PFSK-1 (cell line): Measurements from ENCODE around the gene TOR1A.

Experiments
- FOXP2 ChIP-seq: optimal IDR thresholded peaks from 2 replicates; pipeline ENCODE3; 2011; ENCODE audit warnings: borderline replicate concordance, control low read depth, inconsistent platforms; ENCODE audit not compliant: insufficient read depth; ENCODE audit errors: extremely low read length, extremely low read depth
- POLR2AphosphoS5 ChIP-seq: IDR thresholded peaks from 2 replicates; pipeline ENCODE4 v1.6.1; 2012; ENCODE audit warnings: low read depth, mild to moderate bottlenecking, control low read depth, low read length, moderate library complexity
- REST ChIP-seq, 2 experiments: IDR thresholded peaks; 2 replicates each; pipeline versions ENCODE4 v1.6.1 to v1.8.0; 2011 to 2012; ENCODE audit warnings: low read depth in 2 of 2, low read length in 2 of 2, control low read depth in 1 of 2, inconsistent platforms in 1 of 2, mild to moderate bottlenecking in 1 of 2, moderate library complexity in 1 of 2; ENCODE audit not compliant: insufficient read depth in 1 of 2
- SIN3A ChIP-seq: IDR thresholded peaks from 2 replicates; pipeline ENCODE4 v1.6.1; 2012; ENCODE audit warnings: mild to moderate bottlenecking, low read length, moderate library complexity, borderline replicate concordance; ENCODE audit not compliant: insufficient read depth
- TAF1 ChIP-seq: IDR thresholded peaks from 2 replicates; pipeline ENCODE4 v1.6.1; 2012; ENCODE audit warnings: low read length, control low read depth, borderline replicate concordance; ENCODE audit not compliant: insufficient read depth

GRCh38 chr9:129765764-129766317 lies 58.1 kb downstream of the TOR1A start:
- TF ChIP-seq REST (IDR thresholded peaks at IDR 0.05; ENCODE audit: insufficient read depth in 1 of 2, low read depth in 2 of 2, low read length in 2 of 2) = no peak
- no peak for TF ChIP-seq TAF1
- TF ChIP-seq SIN3A = no peak
- no peak for TF ChIP-seq POLR2AphosphoS5
- no peak for TF ChIP-seq FOXP2
